Activated CD4-positive, alpha-beta T cell treated with anti-CD3 and anti-CD28 coated beads, Interleukin-2, amount 50 U/mL, for 24 hours (primary cell): ENCODE results near the gene CAMKMT.
"Not testable (repeated sequence)": the region's sequence is repeated elsewhere in the genome, so short reads cannot be mapped to it uniquely, and the experiment has no call there.

Experiments used
- DNase-seq, 2 donors: peaks; one replicate each; pipeline ENCODE4 v3.0.0-alpha.2; 2020; ENCODE audit warnings: low read depth in 1 of 2, low spot score in 1 of 2

Gene CAMKMT

DNA sequence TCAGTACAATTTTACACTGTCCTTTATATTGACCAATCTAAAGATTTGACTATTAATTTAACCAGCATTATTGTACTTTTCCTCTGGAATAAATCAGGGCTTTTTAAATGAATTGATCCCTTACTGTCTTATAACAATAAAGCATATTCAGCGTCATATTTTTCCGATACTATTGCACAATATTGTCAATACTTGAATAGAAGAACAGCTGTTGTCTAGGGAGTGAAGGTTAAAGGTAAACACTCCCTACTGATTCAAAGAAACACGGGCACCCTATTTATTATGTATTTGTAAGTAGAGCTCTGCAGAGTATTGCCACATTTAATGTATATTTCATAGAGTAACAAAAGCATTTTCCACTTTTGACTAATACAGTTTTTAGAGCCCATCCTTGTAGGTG, 134.4 kb downstream of the CAMKMT start:
- DNase-seq: no peak

DNA sequence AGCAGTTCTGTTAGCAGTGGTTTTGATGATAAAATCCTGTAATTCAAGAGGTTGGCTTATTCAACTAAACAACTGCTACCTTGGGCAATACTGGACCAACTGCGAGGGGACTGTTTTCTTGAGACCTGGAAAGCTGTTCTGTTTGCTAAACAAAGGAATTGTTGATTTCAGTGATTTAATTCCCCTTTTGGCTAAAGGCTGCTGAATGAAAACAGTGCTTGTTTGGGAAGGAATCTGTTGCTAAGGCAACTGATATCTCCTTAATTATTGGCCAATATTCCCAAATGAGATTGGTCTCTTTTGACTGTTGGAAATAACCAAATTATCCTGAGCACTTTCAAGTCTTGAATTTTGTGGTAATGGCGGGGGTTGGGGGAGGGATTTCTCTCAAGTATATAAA, 136.8 kb downstream of the CAMKMT start:
- no peak for DNase-seq

DNA sequence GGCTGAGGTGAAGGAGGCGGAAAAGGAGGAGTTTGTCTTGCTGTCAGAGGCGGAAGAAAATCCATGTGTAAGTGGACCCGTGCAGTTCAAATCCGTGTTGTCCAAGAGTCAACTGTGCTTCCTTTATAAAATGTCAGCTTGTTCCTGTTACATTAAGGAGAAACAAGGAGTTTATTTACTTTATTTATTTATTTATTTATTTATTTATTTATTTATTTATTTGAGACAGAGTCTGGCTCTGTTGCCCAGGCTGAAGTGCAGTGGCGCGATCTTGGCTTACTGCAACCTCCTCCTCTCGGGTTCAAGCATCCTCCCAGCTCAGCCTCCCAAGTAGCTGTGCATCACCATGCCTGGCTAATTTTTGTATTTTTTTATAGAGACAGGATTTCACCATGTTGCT, 143.9 kb downstream of the CAMKMT start:
- not testable (repeated sequence) for DNase-seq

DNA sequence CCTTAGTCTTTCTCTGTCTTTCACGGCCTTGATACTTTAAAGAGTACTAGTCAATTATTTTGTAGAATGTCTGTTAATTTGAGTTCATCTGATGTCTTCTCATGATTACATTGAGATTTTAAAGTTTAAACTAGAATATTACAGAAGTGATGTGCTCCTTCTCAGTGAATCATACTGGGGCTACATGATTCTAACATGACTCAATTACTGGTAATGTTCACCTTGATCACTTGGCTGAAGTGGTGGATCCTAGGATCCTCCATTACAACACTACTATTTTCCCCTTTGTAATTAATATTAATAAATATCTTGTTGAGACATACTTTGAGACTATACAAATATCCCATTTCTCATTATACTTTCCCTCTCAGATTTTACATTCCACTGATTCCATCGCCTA, 148.5 kb downstream of the CAMKMT start:
- DNase-seq: no peak

DNA sequence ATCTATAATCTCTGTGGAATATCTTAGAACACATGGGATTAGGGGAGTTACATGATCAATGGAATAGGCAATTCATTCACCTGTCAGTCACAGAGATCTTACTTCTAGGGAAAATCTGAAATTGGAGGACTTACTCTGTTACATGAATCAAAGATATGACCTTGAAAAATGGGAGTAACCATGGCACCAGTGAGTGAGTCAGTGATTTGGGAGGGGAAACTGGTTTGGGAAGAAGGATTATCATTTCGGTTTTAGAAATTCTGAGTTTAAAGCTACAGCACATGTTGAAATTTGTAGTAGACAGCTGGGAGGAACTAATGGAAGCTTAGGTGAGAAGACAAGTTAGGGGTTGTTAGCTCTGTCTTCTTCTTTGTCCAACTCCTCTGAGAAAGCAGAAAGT, 153.7 kb downstream of the CAMKMT start:
- DNase-seq: no peak

DNA sequence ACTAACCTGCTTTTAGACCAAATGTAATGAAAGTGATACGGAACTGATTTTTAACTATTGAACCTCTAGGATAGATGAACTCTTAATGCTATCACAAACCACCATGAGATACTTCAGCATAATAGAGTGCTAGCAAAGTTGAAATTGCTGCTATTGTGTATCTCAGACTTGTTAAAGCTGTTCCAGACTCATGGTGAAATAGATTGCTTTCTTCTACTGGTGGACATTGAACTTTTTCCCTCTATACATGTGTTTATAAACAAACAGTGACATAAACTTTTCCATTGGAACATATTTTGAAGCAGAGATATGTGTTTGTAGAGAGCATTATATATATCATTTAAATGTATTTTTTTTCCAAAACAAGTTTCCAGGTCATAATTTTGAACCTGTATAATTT, 157.3 kb downstream of the CAMKMT start:
- no peak for DNase-seq

DNA sequence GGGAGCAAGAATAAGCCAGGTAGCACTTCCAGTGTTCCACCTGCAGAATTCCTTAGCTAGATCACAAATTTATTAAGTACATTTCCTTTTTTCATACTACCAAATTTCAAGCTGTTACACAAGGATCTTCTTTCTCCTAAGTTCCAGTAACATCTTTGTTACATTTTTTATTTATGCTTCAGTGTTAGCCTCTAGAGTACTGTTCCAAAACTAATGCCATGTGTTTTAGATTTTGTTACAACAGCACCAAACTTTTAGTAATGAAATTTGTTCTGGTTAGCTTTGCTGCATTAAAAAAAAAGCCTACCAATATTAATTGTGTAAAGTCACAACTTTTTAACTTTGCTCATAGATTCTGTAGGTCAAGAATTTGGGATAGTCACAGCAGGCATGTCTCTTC, 161.1 kb downstream of the CAMKMT start:
- DNase-seq: no peak

DNA sequence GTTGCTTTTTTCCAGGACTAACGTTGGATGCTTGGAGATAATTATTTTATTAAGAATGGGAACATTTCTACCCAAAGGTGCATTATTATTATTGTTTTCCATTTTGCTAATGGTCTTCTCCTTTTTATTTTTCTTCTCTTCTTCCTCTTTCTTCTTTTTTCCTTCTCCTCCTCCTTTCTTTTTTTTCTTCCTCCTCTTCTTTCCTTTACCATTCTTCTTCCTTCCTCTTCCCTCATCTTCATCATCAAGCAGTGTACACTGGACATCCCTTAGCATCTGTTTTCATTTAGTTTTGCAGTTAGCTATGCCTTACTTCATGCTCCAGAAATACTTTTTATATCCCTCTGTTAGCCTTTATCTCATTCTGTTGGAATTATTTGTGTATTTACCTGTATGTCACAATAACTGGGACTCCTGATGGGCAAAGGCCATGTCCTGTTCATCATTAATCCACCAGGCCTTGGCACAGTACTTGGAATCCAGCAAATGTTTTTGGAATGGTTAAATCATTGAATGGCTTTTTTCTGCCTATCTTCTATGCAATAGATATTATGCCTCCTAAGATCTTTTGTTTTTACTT, 162.7 kb downstream of the CAMKMT start:
- DNase-seq: no peak

DNA sequence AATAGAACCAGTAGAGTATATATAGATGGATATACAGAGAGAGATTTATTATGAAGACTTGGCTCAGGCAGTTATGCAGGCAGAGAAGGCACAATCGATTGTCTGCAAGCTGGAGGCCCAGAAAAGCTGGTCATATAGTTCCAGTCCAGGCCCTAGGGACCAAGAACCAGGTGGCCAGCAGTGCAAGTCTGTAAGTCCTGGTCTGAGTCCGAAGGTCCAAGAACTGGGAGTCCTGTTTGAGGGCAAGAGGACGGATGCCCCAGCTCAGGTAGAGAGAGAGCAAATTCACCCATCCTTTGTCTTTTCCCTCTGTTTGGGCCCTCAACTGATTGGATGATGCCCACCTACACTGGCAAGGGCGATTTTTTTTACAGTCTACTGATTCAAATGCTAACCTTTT, 164.6 kb downstream of the CAMKMT start:
- no peak for DNase-seq

DNA sequence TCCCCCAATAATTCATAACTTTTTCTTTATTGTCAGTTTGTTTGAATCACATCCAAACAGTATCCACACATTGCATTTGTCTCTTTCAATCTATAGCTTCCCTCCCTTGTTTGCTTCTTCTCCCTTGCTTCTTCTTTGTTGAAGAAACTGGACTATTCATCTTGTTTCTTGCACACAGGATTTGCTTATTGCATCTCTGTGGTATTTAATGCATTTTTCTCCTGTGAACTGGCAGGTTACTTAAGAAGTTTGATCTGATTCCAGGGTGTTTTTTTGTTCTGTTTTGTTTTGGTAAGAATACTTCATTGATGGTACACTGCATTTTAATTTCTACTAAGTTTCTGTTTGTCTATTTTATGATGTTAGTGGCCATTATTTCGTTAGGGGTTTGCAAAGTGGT, 166.8 kb downstream of the CAMKMT start:
- DNase-seq: no peak

DNA sequence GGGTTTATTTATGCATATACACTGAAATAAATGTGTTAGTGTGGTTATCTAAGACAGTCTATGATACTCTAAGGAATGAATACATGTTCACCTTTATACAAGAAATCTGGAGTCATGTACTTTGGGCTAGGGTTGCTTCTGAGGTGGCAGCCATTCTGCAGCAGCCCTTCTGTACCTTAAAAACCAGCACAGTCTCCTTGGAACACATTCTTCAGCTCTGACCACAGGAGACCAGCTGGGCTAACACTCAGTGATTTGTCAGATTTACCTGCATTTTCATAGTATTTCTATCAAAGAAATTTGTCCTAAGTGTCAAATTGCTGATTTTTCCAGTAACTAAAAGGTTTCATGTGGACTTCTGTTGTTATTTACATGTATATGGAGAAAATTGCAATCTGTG, 167.7 kb downstream of the CAMKMT start:
- no peak for DNase-seq

DNA sequence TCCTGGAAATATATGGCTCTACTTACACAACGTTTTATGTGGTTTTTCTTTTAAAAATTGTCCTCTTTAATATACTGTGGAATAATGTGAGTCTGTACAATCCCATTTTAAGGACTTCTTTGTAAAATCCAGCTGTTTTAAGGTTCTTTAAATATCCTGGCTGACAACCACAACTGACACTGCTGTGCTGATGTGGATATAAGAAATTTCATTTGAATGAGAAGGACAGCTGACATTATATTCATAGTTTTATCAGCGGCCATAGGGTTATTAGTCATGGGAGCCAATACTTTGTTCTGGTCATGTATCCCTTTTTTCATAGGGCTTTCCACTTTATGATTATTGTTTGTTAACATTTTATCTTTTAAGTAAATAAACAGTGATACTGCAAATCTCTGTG, 169.5 kb downstream of the CAMKMT start:
- DNase-seq: no peak

DNA sequence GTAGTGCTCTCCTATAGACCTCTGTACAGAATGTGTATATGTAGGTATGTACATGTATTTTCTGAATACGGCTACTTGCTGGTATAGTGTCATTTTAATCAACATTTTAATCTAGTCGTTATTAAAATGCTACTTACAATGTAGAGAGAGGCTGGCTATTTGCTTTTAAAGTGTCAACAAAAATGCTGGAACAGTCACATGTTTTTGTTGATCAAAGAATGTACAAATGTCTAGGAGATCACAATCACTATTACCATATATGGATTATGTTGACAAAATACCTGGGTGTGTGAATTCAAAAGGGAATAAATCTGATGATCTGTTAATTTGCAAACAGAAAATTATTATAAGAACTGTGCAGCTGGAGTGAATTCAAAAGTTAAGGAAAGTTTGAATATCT, 170.3 kb downstream of the CAMKMT start:
- DNase-seq: no peak

DNA sequence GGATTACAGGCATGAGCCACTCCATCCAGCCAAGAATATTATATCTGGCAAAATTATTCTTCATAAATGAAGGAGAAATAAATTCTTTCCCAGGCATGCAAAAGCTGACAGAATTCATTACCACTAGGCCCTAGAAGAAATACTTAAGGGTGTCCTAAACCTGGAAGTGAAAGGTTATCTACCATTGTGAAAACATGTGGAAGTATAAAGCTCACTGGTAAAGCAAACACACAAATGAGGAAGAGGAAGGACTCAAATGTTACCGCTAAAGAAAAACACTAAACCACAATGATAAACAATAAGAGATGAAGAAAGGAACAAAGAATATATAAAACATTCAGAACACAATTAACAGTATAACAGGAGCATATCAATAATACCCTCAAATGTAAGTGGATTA, 171.8 kb downstream of the CAMKMT start:
- DNase-seq: no peak

DNA sequence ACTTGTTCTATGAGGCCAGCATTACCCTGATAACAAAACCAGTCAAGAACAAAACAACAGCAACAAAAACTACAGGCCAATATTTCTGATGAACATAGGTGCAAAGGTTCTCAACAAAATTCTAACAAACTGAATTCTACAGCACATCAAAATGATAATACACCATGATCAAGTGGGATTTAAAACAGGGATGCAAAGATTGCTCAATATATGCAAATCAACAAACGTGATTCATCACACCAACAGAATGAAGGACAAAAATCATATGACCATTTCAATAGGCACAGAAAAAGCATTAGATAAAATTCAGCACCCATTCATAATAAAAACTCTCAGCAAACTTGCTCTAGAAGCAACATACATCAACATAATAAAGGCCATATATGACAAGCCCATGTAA, 173.6 kb downstream of the CAMKMT start:
- DNase-seq: no peak

DNA sequence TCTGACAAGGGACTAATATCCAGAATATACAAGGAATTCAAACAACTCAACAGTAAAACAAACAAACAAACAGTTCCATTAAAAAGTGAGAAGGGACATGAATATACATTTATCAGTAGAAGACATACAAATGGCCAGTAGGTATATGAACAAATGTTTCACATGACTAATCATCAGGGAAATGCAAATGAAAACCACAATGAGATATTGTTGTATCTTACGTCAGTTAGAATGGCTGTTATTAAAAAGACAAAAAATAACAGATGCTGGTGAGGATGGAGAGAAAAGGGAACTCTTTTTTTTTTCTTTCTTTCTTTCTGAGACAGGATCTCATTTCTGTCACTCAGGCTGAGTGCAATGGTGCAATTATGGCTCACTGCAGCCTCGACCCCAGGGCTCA, 175.5 kb downstream of the CAMKMT start:
- no peak for DNase-seq

DNA sequence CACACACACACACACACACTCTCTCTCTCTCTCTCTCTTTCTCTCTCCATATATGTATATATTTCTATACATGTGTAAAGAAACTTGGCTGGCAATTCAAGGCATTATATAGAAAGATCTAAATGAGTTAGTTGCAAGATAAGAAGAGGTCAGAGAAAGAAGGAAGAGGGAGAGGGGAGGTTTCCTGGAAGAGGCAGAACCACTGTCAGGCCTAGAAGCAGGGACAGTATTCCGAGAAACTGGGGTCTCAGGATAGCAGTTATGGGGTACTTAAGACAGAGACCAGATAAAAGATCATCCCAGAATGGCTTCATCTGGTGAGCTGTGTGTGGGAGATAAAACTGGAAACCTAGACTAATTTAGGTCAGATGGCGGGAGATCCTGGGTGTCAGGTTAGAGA, 180.8 kb downstream of the CAMKMT start:
- no peak for DNase-seq

DNA sequence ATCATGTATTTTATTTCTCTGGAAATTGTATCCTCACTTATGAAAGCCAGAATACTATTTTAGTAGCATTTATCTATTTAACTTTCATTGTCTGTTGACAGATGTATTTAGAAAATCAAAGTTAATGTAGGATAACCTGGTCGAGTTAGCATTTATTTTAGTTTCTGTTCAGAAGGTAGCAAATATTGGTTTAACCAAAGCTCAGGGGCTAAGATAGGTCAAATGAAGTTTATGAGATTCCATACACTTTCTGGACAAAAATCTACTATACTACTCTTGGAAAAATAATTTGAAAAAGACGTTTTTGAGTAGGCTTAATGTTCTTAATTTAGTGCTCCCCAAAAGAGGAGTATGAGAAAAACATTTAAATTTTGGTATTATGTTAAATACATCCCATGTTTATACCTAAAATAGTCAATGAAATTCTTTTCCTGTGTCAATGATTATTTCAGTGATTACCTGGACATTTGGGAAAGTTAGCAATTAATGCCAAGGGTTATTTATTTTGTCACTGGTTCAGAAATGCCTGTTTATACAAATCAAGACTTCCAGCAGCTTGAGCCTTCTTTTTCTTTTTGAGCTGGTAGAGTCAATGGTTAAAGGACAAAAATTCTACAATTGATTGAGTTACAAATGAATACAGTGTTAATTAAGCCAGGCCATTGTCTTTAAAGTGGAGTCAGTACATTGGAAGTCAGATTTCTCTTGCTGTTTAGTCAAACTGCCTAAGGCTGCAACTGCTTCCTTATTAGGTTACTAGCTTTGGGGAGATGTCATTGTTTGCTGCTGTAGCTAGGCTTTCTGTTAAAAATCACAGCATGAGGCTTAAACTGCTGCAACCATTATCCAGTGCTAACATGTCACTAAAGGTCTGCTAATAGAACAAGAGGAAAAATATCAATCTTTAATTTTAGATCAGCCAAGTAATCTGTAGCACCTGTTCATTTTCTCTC, 182.3 kb downstream of the CAMKMT start:
- DNase-seq: no peak

DNA sequence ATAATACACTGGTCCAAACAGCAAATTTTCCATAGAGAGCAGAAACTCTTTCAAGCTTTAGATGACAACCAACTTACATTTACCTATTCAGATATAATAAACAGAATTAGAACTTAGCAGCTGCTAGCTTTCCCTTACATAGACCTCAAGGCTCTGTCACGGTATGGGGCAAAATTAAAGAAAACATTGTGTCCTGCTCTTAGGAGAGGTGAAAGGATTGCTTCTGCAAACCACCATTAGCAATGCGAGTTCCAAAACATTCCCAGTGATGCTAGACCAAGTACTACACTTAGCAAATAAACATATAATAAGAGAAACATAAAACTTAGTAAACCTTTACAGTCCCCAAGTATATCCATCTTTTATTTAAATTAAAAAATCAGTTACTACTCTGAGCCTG, 183.3 kb downstream of the CAMKMT start:
- DNase-seq: no peak

DNA sequence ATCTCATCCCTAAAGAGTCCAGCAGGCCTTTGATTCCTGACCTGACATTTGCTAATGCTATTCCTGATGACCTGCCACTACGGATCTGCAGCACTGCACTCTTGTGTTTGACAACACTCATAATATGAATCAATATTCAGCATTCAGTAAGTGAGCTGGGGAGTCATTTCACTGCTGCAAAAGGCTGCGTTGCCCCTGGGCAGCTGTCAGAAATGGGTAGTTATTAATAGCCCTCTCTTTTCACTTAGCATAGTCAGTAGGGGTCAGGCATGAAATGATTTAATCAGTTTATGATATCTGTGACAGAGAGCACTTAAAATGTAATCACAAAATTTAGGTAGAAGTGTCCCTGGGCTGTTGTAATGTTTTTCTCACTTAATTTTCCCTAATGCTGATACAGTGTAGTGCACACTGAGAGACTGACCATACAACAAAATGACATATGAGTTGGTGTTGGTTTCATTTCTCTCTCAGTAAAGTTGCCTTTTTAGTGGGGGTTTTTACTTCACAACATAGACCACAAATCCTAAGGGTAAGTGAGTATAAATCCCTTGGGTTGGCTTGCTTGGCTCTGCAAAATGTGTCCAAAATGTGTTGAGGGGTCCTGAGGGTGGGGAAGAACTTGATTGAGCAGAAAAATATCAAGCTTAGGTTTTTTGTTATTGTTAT, 184.8 kb downstream of the CAMKMT start:
- DNase-seq: no peak

DNA sequence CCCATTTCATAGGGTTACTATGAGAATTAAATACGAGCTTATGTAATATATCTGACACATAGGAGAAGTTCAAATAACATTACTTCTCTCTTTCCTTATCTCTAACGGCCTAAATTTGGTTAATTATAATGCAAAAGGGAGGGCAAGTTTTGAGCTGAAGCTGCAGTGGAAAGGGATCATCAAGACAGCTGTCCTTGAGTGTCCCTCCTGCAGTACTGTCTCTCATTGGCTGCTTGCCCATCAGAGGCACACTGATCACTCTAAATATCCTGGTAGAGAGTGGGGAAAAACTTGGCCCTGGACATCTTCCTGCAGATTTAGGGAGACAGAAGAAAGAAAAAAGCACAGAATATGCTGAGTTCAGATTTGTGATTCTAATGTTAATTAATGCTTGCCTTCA, 186.0 kb downstream of the CAMKMT start:
- DNase-seq: no peak
